SK-N-SH (cell line): ENCODE results near the gene PPL.

Source experiments
- SMC3 ChIP-seq: IDR thresholded peaks from 2 replicates; pipeline ENCODE4 v1.6.1; 2012; ENCODE audit warnings: low read depth, low read length, improper control_type of control experiment
- TF ChIP-seq, protein P1 (sequence below): fragments of 200-600 bp; sonication (generic); IDR thresholded peaks from 2 replicates; pipeline ENCODE4 v1.6.1; 2017; ENCODE audit warnings: antibody characterized with exemption, mild to moderate bottlenecking, moderate library complexity
- TF ChIP-seq, protein P2 (sequence below): IDR thresholded peaks from 2 replicates; pipeline ENCODE4 v1.4.0; 2012; ENCODE audit warnings: low read depth, borderline replicate concordance
- TF ChIP-seq, protein P3 (sequence below): IDR thresholded peaks from 2 replicates; pipeline ENCODE4 v1.4.0; 2012; ENCODE audit warnings: low read depth

DNA sequence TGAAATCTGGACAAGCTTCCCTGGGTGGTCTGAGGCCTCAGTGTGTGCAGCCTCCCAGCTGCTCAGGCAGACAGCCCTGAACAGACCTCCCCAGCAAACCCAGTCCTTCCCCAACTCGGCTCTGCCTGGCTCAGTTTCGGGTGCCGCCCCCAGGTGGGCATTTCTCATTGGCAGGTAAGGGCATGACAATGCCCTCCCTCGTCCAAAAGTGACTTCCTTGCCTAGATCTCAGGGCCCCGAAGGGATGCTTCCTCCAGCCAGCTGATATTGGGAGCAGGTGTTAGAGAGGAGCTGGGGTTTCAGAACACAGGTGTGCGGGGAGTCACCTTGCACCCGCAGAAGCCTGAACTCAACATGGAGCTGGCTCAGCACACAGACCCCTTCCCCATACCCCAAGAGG is 3.8 kb upstream of the PPL start:
- TF ChIP-seq SMC3, result no peak
- TF ChIP-seq, protein P1, sequence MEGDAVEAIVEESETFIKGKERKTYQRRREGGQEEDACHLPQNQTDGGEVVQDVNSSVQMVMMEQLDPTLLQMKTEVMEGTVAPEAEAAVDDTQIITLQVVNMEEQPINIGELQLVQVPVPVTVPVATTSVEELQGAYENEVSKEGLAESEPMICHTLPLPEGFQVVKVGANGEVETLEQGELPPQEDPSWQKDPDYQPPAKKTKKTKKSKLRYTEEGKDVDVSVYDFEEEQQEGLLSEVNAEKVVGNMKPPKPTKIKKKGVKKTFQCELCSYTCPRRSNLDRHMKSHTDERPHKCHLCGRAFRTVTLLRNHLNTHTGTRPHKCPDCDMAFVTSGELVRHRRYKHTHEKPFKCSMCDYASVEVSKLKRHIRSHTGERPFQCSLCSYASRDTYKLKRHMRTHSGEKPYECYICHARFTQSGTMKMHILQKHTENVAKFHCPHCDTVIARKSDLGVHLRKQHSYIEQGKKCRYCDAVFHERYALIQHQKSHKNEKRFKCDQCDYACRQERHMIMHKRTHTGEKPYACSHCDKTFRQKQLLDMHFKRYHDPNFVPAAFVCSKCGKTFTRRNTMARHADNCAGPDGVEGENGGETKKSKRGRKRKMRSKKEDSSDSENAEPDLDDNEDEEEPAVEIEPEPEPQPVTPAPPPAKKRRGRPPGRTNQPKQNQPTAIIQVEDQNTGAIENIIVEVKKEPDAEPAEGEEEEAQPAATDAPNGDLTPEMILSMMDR, result no peak
- TF ChIP-seq, protein P2, sequence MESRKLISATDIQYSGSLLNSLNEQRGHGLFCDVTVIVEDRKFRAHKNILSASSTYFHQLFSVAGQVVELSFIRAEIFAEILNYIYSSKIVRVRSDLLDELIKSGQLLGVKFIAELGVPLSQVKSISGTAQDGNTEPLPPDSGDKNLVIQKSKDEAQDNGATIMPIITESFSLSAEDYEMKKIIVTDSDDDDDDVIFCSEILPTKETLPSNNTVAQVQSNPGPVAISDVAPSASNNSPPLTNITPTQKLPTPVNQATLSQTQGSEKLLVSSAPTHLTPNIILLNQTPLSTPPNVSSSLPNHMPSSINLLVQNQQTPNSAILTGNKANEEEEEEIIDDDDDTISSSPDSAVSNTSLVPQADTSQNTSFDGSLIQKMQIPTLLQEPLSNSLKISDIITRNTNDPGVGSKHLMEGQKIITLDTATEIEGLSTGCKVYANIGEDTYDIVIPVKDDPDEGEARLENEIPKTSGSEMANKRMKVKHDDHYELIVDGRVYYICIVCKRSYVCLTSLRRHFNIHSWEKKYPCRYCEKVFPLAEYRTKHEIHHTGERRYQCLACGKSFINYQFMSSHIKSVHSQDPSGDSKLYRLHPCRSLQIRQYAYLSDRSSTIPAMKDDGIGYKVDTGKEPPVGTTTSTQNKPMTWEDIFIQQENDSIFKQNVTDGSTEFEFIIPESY, result no peak
- TF ChIP-seq, protein P3, sequence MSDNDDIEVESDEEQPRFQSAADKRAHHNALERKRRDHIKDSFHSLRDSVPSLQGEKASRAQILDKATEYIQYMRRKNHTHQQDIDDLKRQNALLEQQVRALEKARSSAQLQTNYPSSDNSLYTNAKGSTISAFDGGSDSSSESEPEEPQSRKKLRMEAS, result no peak
